Gastroesophageal sphincter (tissue), 3 donors: ENCODE results near the gene CIRBP.

ENCODE experiments used
- CTCF ChIP-seq, 4 experiments: fragments of 200-600 bp in 2 of 4; fragments of 450-650 bp in 2 of 4; sonication (generic) in 1 of 4; IDR thresholded peaks; one replicate each; pipeline ENCODE4 v1.5.1; 2017 to 2019; ENCODE audit warnings: antibody characterized with exemption in 4 of 4, mild to moderate bottlenecking in 2 of 4, moderate library complexity in 2 of 4
- EP300 ChIP-seq: sonication (generic); formaldehyde crosslinking; IDR thresholded peaks from one replicate; pipeline ENCODE4 v1.6.1; 2017; ENCODE audit warnings: antibody characterized with exemption, mild to moderate bottlenecking
- POLR2AphosphoS5 ChIP-seq: sonication (generic); formaldehyde crosslinking; IDR thresholded peaks from one replicate; pipeline ENCODE4 v1.6.1; 2017; ENCODE audit warnings: antibody characterized with exemption

- TF ChIP-seq CTCF (IDR thresholded peaks at IDR 0.05): no peak
- TF ChIP-seq POLR2AphosphoS5: peak; percentile 45
- TF ChIP-seq EP300: no peak
Observed at GRCh38 chr19:1265615-1266128, 3.5 kb upstream of the CIRBP start.
